ENCODE results near the gene LSG1.

LSG1 gene

DNA sequence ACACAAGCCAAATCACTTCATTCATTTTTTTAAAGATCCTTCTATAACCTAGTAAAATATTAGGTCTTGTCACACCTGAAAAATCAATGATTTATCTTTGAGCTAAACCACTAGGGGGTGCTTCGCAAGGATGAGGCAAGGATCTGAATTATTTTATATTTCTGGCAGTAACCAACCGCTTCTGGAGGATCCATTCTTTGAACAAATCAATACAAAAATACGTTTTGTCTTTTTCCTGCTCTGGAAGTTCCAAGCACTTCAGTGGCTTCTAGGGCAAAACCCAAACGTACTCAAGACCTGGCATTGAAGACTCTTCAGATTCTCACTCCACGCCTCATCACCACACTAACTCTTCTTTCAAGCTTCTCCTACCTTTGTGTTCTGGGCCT is 486 bp downstream of the LSG1 start:
- Histone ChIP-seq H3K4me2 (ENCODE audit: low read depth, low read length, poor library complexity, severe bottlenecking) (peak overlapping the region; percentile 89), H3K4me1 (ENCODE audit: insufficient read depth, low read length, poor library complexity, severe bottlenecking) (peaks cover 31% of the 10 kb centered on the region), H3K9me3 (ENCODE audit: insufficient read depth, low read depth, low read length) (no peaks in the 10 kb centered on the region), H3K79me2 (ENCODE audit: insufficient read depth, low read length) (peaks cover 50% of the 10 kb centered on the region), H3K9ac (ENCODE audit: low read depth, low read length, poor library complexity, severe bottlenecking) (peak overlapping the region; percentile 87), H3F3A (ENCODE audit: low read depth) (no peaks in the 10 kb centered on the region), H3K9me2 (replicated peaks; ENCODE audit: low read depth, low read length) (no peaks in the 10 kb centered on the region), H4K20me1 (ENCODE audit: insufficient read depth, low read length, poor library complexity, severe bottlenecking) (peaks cover 19% of the 10 kb centered on the region), H3K27me3 (ENCODE audit: insufficient read depth, low read length, poor library complexity, severe bottlenecking) (no peaks in the 10 kb centered on the region), H2AFZ (ENCODE audit: low read length) (peak overlapping the region; percentile 72; the same call in 1 of the 2 replicates), H3K4me3 (ENCODE audit: low read length, poor library complexity, severe bottlenecking) (peak overlapping the region; percentile 96), H3K36me3 (ENCODE audit: insufficient read depth, low read length) (no peaks in the 10 kb centered on the region; the same call in 1 of the 2 replicates)
- TF ChIP-seq EZH2phosphoT487 (IDR thresholded peaks at IDR 0.05; ENCODE audit: borderline replicate concordance) = no peak
- TF ChIP-seq, protein P1, sequence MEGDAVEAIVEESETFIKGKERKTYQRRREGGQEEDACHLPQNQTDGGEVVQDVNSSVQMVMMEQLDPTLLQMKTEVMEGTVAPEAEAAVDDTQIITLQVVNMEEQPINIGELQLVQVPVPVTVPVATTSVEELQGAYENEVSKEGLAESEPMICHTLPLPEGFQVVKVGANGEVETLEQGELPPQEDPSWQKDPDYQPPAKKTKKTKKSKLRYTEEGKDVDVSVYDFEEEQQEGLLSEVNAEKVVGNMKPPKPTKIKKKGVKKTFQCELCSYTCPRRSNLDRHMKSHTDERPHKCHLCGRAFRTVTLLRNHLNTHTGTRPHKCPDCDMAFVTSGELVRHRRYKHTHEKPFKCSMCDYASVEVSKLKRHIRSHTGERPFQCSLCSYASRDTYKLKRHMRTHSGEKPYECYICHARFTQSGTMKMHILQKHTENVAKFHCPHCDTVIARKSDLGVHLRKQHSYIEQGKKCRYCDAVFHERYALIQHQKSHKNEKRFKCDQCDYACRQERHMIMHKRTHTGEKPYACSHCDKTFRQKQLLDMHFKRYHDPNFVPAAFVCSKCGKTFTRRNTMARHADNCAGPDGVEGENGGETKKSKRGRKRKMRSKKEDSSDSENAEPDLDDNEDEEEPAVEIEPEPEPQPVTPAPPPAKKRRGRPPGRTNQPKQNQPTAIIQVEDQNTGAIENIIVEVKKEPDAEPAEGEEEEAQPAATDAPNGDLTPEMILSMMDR (conservative IDR thresholded peaks at IDR 0.05; ENCODE audit: low read length) = peak; percentile 88

DNA sequence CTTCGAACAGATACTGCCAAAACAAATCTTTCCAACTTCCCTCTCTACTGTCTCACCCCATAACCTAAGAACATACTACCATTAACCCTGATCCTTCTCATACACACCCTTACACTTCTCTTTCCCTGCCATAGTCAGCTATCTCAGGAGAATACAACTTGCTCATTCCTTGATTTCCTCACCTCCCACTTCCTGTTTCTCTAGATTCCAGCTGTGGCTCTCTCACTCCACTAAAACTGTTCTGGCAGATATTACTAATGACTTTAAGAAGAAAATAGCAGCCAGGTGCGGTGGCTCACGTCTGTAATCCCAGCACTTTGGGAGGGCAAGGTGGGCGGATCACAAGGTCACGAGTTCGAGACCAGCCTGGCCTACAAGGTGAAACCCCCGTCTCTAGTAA is 4.6 kb downstream of the LSG1 start:
- H3K4me3 ChIP-seq (ENCODE audit: low read length, poor library complexity, severe bottlenecking) = no peak overlapping the region
- H3K9ac ChIP-seq (ENCODE audit: low read depth, low read length, poor library complexity, severe bottlenecking) = no peak overlapping the region
- no peak overlapping the region for H3K4me2 ChIP-seq (ENCODE audit: low read depth, low read length, poor library complexity, severe bottlenecking)
- no peaks in the 10 kb centered on the region for H3K27me3 ChIP-seq (ENCODE audit: insufficient read depth, low read length, poor library complexity, severe bottlenecking)
- no peaks in the 10 kb centered on the region for H3K9me2 ChIP-seq (replicated peaks; ENCODE audit: low read depth, low read length)
- H3K9me3 ChIP-seq (ENCODE audit: insufficient read depth, low read depth, low read length) = no peaks in the 10 kb centered on the region
- H3K79me2 ChIP-seq (ENCODE audit: insufficient read depth, low read length) = peaks cover 61% of the 10 kb centered on the region
- H3K36me3 ChIP-seq (ENCODE audit: insufficient read depth, low read length) = peaks cover 27% of the 10 kb centered on the region; the same call in 1 of the 2 replicates
- H2AFZ ChIP-seq (ENCODE audit: low read length) = no peak overlapping the region
- no peaks in the 10 kb centered on the region for H3F3A ChIP-seq (ENCODE audit: low read depth)
- H4K20me1 ChIP-seq (ENCODE audit: insufficient read depth, low read length, poor library complexity, severe bottlenecking) = peaks cover 19% of the 10 kb centered on the region
- no peak for TF ChIP-seq EZH2phosphoT487 (IDR thresholded peaks at IDR 0.05; ENCODE audit: borderline replicate concordance)
- TF ChIP-seq, protein P1 (conservative IDR thresholded peaks at IDR 0.05; ENCODE audit: low read length) = no peak
- H3K4me1 ChIP-seq (ENCODE audit: insufficient read depth, low read length, poor library complexity, severe bottlenecking) = peaks cover 32% of the 10 kb centered on the region

DNA sequence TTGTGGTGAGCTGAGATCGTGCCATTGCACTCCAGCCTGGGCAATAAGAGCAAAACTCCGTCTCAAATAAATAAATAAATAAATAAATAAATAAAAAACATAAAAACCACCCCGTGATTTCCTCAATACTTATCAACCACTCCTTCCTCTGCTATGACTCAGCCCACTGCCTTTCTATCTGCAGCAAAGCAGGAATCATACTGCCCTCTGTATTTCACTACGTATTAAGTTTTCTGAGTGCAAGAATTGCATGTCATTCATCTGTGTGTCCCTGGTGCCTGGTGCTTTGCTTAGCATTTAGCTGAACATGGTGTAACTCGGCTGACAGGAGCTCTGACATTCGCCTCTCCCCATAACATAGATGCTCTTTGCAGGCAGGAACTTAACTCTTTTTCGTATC is 7.1 kb downstream of the LSG1 start:
- Histone ChIP-seq H3K4me1 (ENCODE audit: insufficient read depth, low read length, poor library complexity, severe bottlenecking) (peaks cover 39% of the 10 kb centered on the region), H3K79me2 (ENCODE audit: insufficient read depth, low read length) (peaks cover 51% of the 10 kb centered on the region), H3K9ac (ENCODE audit: low read depth, low read length, poor library complexity, severe bottlenecking) (no peak overlapping the region), H3K4me3 (ENCODE audit: low read length, poor library complexity, severe bottlenecking) (no peak overlapping the region), H3K27me3 (ENCODE audit: insufficient read depth, low read length, poor library complexity, severe bottlenecking) (no peaks in the 10 kb centered on the region), H3K36me3 (ENCODE audit: insufficient read depth, low read length) (peaks cover 30% of the 10 kb centered on the region; the same call in 1 of the 2 replicates), H3F3A (ENCODE audit: low read depth) (no peaks in the 10 kb centered on the region; the same call in 1 of the 2 replicates), H3K9me2 (replicated peaks; ENCODE audit: low read depth, low read length) (no peaks in the 10 kb centered on the region), H3K4me2 (ENCODE audit: low read depth, low read length, poor library complexity, severe bottlenecking) (no peak overlapping the region), H3K9me3 (ENCODE audit: insufficient read depth, low read depth, low read length) (no peaks in the 10 kb centered on the region), H2AFZ (ENCODE audit: low read length) (no peak overlapping the region), H4K20me1 (ENCODE audit: insufficient read depth, low read length, poor library complexity, severe bottlenecking) (peaks cover 3% of the 10 kb centered on the region)
- no peak for TF ChIP-seq EZH2phosphoT487 (IDR thresholded peaks at IDR 0.05; ENCODE audit: borderline replicate concordance)
- TF ChIP-seq, protein P1 (conservative IDR thresholded peaks at IDR 0.05; ENCODE audit: low read length) = no peak; the same call in 1 of the 2 replicates

All from Loucy (cell line).